ENCODE data around the gene PASK. TPM values are rescaled to one million over a fixed set of nuclear protein-coding genes. Genes with fewer than 3 reads are reported as not detected.

The PASK gene
- total and polyA plus RNA-seq, 2 donors (not counting 1 experiment from before 2014, with no cell fraction given), result 48.2 to 144 TPM

- no peak for TF ChIP-seq EZH2 (IDR thresholded peaks at IDR 0.05; ENCODE audit: borderline replicate concordance, insufficient read depth, low read depth, low read length, poor library complexity, severe bottlenecking)
- Histone ChIP-seq H3K4me2 (replicated peaks; ENCODE audit: low read depth, low read length, poor library complexity, severe bottlenecking) (no peak overlapping the region), H3K79me2 (ENCODE audit: control insufficient read depth, insufficient read depth, low read length) (peaks cover 17% of the 10 kb centered on the region), H4K20me1 (ENCODE audit: control insufficient read depth, insufficient read depth, low read length, poor library complexity, severe bottlenecking) (peaks cover 36% of the 10 kb centered on the region), H3K4me3 (ENCODE audit: control extremely low read depth in 1 of 5, extremely low read depth in 1 of 5, insufficient read depth in 1 of 5, low read depth in 2 of 5, low read length in 4 of 5) (no peak overlapping the region), H2AFZ (ENCODE audit: insufficient read depth, low read depth, low read length, poor library complexity, severe bottlenecking) (no peak overlapping the region), H3K4me1 (ENCODE audit: control insufficient read depth in 2 of 2, insufficient read depth in 2 of 2, low read length in 2 of 2) (peaks cover 16 to 24% of the 10 kb centered on the region in 2 donors), H3K36me3 (replicated peaks in 1 of 2; ENCODE audit: control extremely low read depth in 1 of 2, control insufficient read depth in 1 of 2, extremely low read depth in 1 of 2, insufficient read depth in 2 of 2, low read length in 1 of 2) (peaks cover 24 to 93% of the 10 kb centered on the region in 2 experiments), H3K9ac (ENCODE audit: low read length) (no peak overlapping the region), H3K27ac (ENCODE audit: low read length in 2 of 2) (no peak overlapping the region), H3K27me3 (replicated peaks in 1 of 4; ENCODE audit: control extremely low read depth in 1 of 4, control insufficient read depth in 3 of 4, insufficient read depth in 4 of 4, low read length in 3 of 4) (no peaks in the 10 kb centered on the region), H3K9me3 (ENCODE audit: control extremely low read depth in 1 of 3, control insufficient read depth in 2 of 3, insufficient read depth in 1 of 3, low read length in 2 of 3) (no peaks in the 10 kb centered on the region)
- Mint-ChIP-seq H3K4me3 (no peak overlapping the region), H3K27ac (peak overlapping the region; percentile 15), H3K27me3 (no peaks in the 10 kb centered on the region), H3K4me1 (peaks cover 30% of the 10 kb centered on the region), H3K9me3 (ENCODE audit: insufficient read depth) (no peaks in the 10 kb centered on the region)
- POLR2A ChIA-PET, result no interaction called here
- CTCF ChIA-PET, result interaction anchor here (2.8 kb wide), 1 partner anchor 14 kb away, joined by 13 read pairs; no protein-coding TSS in a partner anchor
- WGBS (ENCODE audit: insufficient coverage), result 98% methylated on average over 22 of the region's 22 CpGs
- intact Hi-C loops (cut with micrococcal nuclease), result no loop called here
- DNase-seq, result no peak
- ATAC-seq (ENCODE audit: low read depth), result no peak
Measured at GRCh38 chr2:241091734-241092445, 57.4 kb downstream of the PASK start.

DNA sequence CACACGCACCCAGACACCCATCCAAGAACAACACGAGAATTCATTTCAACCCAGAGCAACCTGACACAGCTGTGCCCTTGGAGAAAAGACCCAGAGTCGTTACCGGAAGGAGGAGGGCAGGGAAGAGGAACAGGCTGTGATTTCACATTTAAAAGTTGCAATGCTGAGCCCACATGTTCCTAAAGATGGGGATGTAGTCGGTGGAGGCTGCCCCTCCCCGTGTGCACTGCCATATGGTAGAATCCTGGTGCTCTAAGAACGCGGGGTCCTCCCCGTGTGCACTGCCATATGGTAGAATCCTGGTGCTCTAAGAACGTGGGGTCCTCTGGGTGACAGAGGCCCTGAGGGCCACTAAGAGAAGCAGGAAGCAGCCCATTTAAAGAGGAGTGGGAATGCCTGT, 58.1 kb downstream of the PASK start:
- H3K4me3 ChIP-seq (ENCODE audit: control extremely low read depth in 1 of 5, extremely low read depth in 1 of 5, insufficient read depth in 1 of 5, low read depth in 2 of 5, low read length in 4 of 5), result no peak overlapping the region
- peaks cover 16 to 23% of the 10 kb centered on the region in 2 donors for H3K4me1 ChIP-seq (ENCODE audit: control insufficient read depth in 2 of 2, insufficient read depth in 2 of 2, low read length in 2 of 2)
- Mint-ChIP-seq H3K27ac (no peak overlapping the region), H3K27me3 (no peaks in the 10 kb centered on the region), H3K9me3 (ENCODE audit: insufficient read depth) (no peaks in the 10 kb centered on the region), H3K4me1 (peaks cover 27% of the 10 kb centered on the region), H3K4me3 (no peak overlapping the region)
- no peak overlapping the region for H2AFZ ChIP-seq (ENCODE audit: insufficient read depth, low read depth, low read length, poor library complexity, severe bottlenecking)
- peaks cover 36% of the 10 kb centered on the region for H4K20me1 ChIP-seq (ENCODE audit: control insufficient read depth, insufficient read depth, low read length, poor library complexity, severe bottlenecking)
- peaks cover 17 to 93% of the 10 kb centered on the region in 2 experiments for H3K36me3 ChIP-seq (replicated peaks in 1 of 2; ENCODE audit: control extremely low read depth in 1 of 2, control insufficient read depth in 1 of 2, extremely low read depth in 1 of 2, insufficient read depth in 2 of 2, low read length in 1 of 2)
- intact Hi-C loops (cut with micrococcal nuclease), result no loop called here
- DNase-seq, result no peak
- no peak overlapping the region for H3K4me2 ChIP-seq (replicated peaks; ENCODE audit: low read depth, low read length, poor library complexity, severe bottlenecking)
- ChIA-PET POLR2A (no interaction called here), CTCF (interaction anchor here (2.8 kb wide), 1 partner anchor 13 kb away, joined by 13 read pairs; no protein-coding TSS in a partner anchor)
- no peaks in the 10 kb centered on the region for H3K9me3 ChIP-seq (ENCODE audit: control extremely low read depth in 1 of 3, control insufficient read depth in 2 of 3, insufficient read depth in 1 of 3, low read length in 2 of 3)
- no peaks in the 10 kb centered on the region for H3K27me3 ChIP-seq (replicated peaks in 1 of 4; ENCODE audit: control extremely low read depth in 1 of 4, control insufficient read depth in 3 of 4, insufficient read depth in 4 of 4, low read length in 3 of 4)
- peaks cover 16% of the 10 kb centered on the region for H3K79me2 ChIP-seq (ENCODE audit: control insufficient read depth, insufficient read depth, low read length)
- ATAC-seq (ENCODE audit: low read depth), result no peak
- WGBS (ENCODE audit: insufficient coverage), result 93% methylated on average over 10 of the region's 10 CpGs
- H3K27ac ChIP-seq (ENCODE audit: low read length in 2 of 2), result no peak overlapping the region
- H3K9ac ChIP-seq (ENCODE audit: low read length), result no peak overlapping the region
- TF ChIP-seq CTCF (IDR thresholded peaks at IDR 0.05), result no peak
- no peak for TF ChIP-seq EZH2 (IDR thresholded peaks at IDR 0.05; ENCODE audit: borderline replicate concordance, insufficient read depth, low read depth, low read length, poor library complexity, severe bottlenecking)

Data from B cell (primary cell).